HepG2 (cell line): Measurements from ENCODE around the gene MYPN. TPM values are rescaled to one million over a fixed set of nuclear protein-coding genes. Genes with fewer than 3 reads are reported as not detected.

Experiments used
- AKAP8 ChIP-seq: sonication (generic); formaldehyde crosslinking; IDR thresholded peaks from 2 replicates; pipeline ENCODE4 v1.5.1; 2020; ENCODE audit warnings: mild to moderate bottlenecking, missing genetic modification reagents
- CENPBD1 ChIP-seq: sonication (generic); formaldehyde crosslinking; IDR thresholded peaks from 2 replicates; pipeline ENCODE4 v1.8.0; 2022; ENCODE audit warnings: missing genetic modification reagents, low read depth, mild to moderate bottlenecking, borderline replicate concordance
- CHD2 ChIP-seq: IDR thresholded peaks from 2 replicates; pipeline ENCODE4 v1.6.1; 2011; ENCODE audit warnings: low read depth, low read length, improper control_type of control experiment
- E2F1 ChIP-seq: sonication (generic); formaldehyde crosslinking; IDR thresholded peaks from 2 replicates; pipeline ENCODE4 v1.5.0; 2020; ENCODE audit warnings: missing genetic modification reagents
- EED ChIP-seq: sonication (generic); formaldehyde crosslinking; IDR thresholded peaks from 2 replicates; pipeline ENCODE4 v1.5.0; 2020; ENCODE audit warnings: mild to moderate bottlenecking, missing genetic modification reagents
- FOXA3 ChIP-seq: IDR thresholded peaks from 2 replicates; pipeline ENCODE4 v1.6.1; 2016; ENCODE audit warnings: missing genetic modification reagents, missing compliant biosample characterization
- KDM5B ChIP-seq: sonication (generic); formaldehyde crosslinking; IDR thresholded peaks from 2 replicates; pipeline ENCODE4 v1.4.0; 2020; ENCODE audit warnings: missing genetic modification reagents, mild to moderate bottlenecking, borderline replicate concordance
- MAF1 ChIP-seq: sonication (generic); formaldehyde crosslinking; IDR thresholded peaks from 2 replicates; pipeline ENCODE4 v1.5.0; 2020; ENCODE audit warnings: missing genetic modification reagents, borderline replicate concordance
- MEIS1 ChIP-seq: sonication (generic); formaldehyde crosslinking; IDR thresholded peaks from 2 replicates; pipeline ENCODE4 v1.9.0; 2021; ENCODE audit warnings: mild to moderate bottlenecking, missing genetic modification reagents, moderate library complexity, borderline replicate concordance
- MTF2 ChIP-seq: sonication (generic); formaldehyde crosslinking; IDR thresholded peaks from 2 replicates; pipeline ENCODE4 v1.5.0; 2020; ENCODE audit warnings: missing genetic modification reagents, borderline replicate concordance
- NFATC3 ChIP-seq: sonication (generic); formaldehyde crosslinking; IDR thresholded peaks from 2 replicates; pipeline ENCODE4 v1.5.1; 2020; ENCODE audit warnings: mild to moderate bottlenecking, missing genetic modification reagents
- NFE2L2 ChIP-seq: fragments of 150-350 bp; IDR thresholded peaks from 2 replicates; pipeline ENCODE4 v1.6.1; 2014; ENCODE audit warnings: low read length
- PLSCR1 ChIP-seq: sonication (generic); formaldehyde crosslinking; IDR thresholded peaks from 2 replicates; pipeline ENCODE4 v1.5.0; 2020; ENCODE audit warnings: missing genetic modification reagents, mild to moderate bottlenecking, borderline replicate concordance
- TEAD3 ChIP-seq: optimal IDR thresholded peaks from 2 replicates; pipeline ENCODE3; 2016; ENCODE audit warnings: borderline replicate concordance
- TEF ChIP-seq: sonication (generic); formaldehyde crosslinking; IDR thresholded peaks from 2 replicates; pipeline ENCODE4 v1.5.0; 2020; ENCODE audit warnings: missing genetic modification reagents
- TFDP1 ChIP-seq: IDR thresholded peaks from 2 replicates; pipeline ENCODE4 v1.6.1; 2016; ENCODE audit warnings: missing compliant biosample characterization, missing genetic modification reagents, borderline replicate concordance
- ZFAT ChIP-seq: sonication (generic); formaldehyde crosslinking; conservative IDR thresholded peaks from 2 replicates; pipeline ENCODE4 v1.8.1; 2023; ENCODE audit warnings: missing genetic modification reagents, inconsistent platforms
- ZFP36L1 ChIP-seq: sonication (generic); formaldehyde crosslinking; IDR thresholded peaks from 2 replicates; pipeline ENCODE4 v1.8.0; 2022; ENCODE audit warnings: mild to moderate bottlenecking, missing genetic modification reagents, moderate library complexity
- ZFP36L2 ChIP-seq: sonication (generic); formaldehyde crosslinking; IDR thresholded peaks from 2 replicates; pipeline ENCODE4 v1.4.0; 2020; ENCODE audit warnings: missing genetic modification reagents
- ZNF256 ChIP-seq: sonication (generic); formaldehyde crosslinking; conservative IDR thresholded peaks from 2 replicates; pipeline ENCODE4 v1.4.0; 2020; ENCODE audit warnings: missing genetic modification reagents
- ZNF264 ChIP-seq: sonication (generic); formaldehyde crosslinking; IDR thresholded peaks from 2 replicates; pipeline ENCODE4 v1.4.0; 2020; ENCODE audit warnings: missing genetic modification reagents
- ZNF292 ChIP-seq: sonication (generic); formaldehyde crosslinking; IDR thresholded peaks from 2 replicates; pipeline ENCODE4 v1.8.1; 2022; ENCODE audit warnings: mild to moderate bottlenecking, low read depth, missing genetic modification reagents, borderline replicate concordance
- ZNF362 ChIP-seq: sonication (generic); formaldehyde crosslinking; IDR thresholded peaks from 2 replicates; pipeline ENCODE4 v1.4.0; 2020; ENCODE audit warnings: missing genetic modification reagents, mild to moderate bottlenecking, borderline replicate concordance
- ZNF83 ChIP-seq: sonication (generic); formaldehyde crosslinking; IDR thresholded peaks from 2 replicates; pipeline ENCODE4 v1.4.0; 2020; ENCODE audit warnings: missing genetic modification reagents, mild to moderate bottlenecking, borderline replicate concordance
- ZNF841 ChIP-seq: sonication (generic); formaldehyde crosslinking; IDR thresholded peaks from 2 replicates; pipeline ENCODE4 v1.8.1; 2023; ENCODE audit warnings: missing genetic modification reagents, borderline replicate concordance
- polyA plus RNA-seq, 8 experiments: library from polyadenylated mRNA; depleted of rRNA in 3 of 8; stranded (reverse) in 7 of 8; unstranded in 1 of 8; fragments of >200 nt; fragmentation: Illumina TruSeq in 4 of 8; extraction: Trizol in 4 of 8; gene quantifications; 2 replicates each; pipeline versions ENCODE4 v1.2.1 to v1.2.3, GENCODE V29; 2011 to 2016; ENCODE audit warnings: low read depth in 4 of 8, missing spikeins in 1 of 8, mixed read lengths in 1 of 8; ENCODE audit not compliant: insufficient read depth in 1 of 8
- total RNA-seq, 5 experiments: library from RNA; depleted of rRNA; stranded (reverse); fragments of >200 nt; fragmentation: Illumina TruSeq; extraction: Trizol; gene quantifications; 2 replicates each; pipeline ENCODE4 v1.2.3, GENCODE V29; 2016; ENCODE audit warnings: low read depth in 1 of 5

The MYPN gene
- total and polyA plus RNA-seq, 2 of the 13 experiments (the other 11 are each of a cell fraction or from before 2014, with no cell fraction given) = not detected

- TF ChIP-seq ZNF292 (CRISPR knock-in tag) (peak; percentile 57), ZNF256 (CRISPR knock-in tag) (peak; percentile 88), AKAP8 (CRISPR knock-in tag) (no peak), TFDP1 (CRISPR knock-in tag) (peak; percentile 81), FOXA3 (0 out of 2 replicates have a peak, but pooled peaks have one; percentile 7), NFATC3 (CRISPR knock-in tag) (no peak), E2F1 (CRISPR knock-in tag) (no peak), ZFAT (CRISPR knock-in tag) (0 out of 2 replicates have a peak, but pooled peaks have one; percentile 25), PLSCR1 (CRISPR knock-in tag) (no peak), MAF1 (CRISPR knock-in tag) (no peak), EED (peak; percentile 81; the same call in 1 of the 2 replicates), TEF (CRISPR knock-in tag) (peak; percentile 68; the same call in 1 of the 2 replicates), MTF2 (0 out of 2 replicates have a peak, but pooled peaks have one; percentile 34), CENPBD1 (CRISPR knock-in tag) (no peak), KDM5B (CRISPR knock-in tag) (peak; percentile 84), NFE2L2 (no peak), CHD2 (no peak), TEAD3 (no peak), ZFP36L2 (no peak), MEIS1 (CRISPR knock-in tag) (no peak), ZFP36L1 (CRISPR knock-in tag) (0 out of 2 replicates have a peak, but pooled peaks have one; percentile 35), ZNF841 (CRISPR knock-in tag) (peak; percentile 72; the same call in 1 of the 2 replicates), ZNF83 (CRISPR knock-in tag) (0 out of 2 replicates have a peak, but pooled peaks have one; percentile 31), ZNF264 (CRISPR knock-in tag) (0 out of 2 replicates have a peak, but pooled peaks have one; percentile 56), ZNF362 (no peak)
Observed at GRCh38 chr10:68231106-68231816, 122.0 kb downstream of the MYPN start (continued).
